Measurements from ENCODE around the gene TRMT11. TPM values are rescaled to one million over a fixed set of nuclear protein-coding genes. Genes with fewer than 3 reads are reported as not detected.

TRMT11 gene
- total RNA-seq, 2 donors from 2014 or later = 29.4 to 35.4 TPM

DNA sequence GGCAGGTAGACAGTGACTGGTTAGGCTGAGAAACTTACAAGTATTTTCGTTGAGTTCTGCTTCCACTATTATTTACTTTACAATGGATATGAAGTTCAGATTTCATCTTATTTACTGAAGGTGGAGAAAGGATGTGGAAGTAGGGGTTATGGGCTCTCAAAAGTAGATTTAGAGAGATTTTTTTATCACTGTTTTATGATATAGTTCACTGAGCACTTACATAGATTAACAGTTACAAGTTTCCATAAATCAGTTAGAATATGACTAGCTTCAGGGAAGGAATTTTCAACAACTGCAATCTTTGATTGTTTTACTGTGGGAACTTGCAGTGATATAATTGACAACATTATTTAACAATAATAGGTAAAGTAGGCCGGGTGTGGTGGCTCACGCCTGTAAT lies 7.2 kb upstream of the TRMT11 start:
- H3K27me3 Mint-ChIP-seq (ENCODE audit: insufficient read depth) = no peaks in the 10 kb centered on the region
- no peak overlapping the region for H3K9ac ChIP-seq (ENCODE audit: extremely low read depth, low read length, poor library complexity, severe bottlenecking)
- H3K27me3 ChIP-seq (ENCODE audit: control insufficient read depth, insufficient read depth, low read length, poor library complexity, severe bottlenecking) = no peaks in the 10 kb centered on the region
- no peak overlapping the region for H3K27ac ChIP-seq (ENCODE audit: low read depth, low read length)
- H3K4me3 Mint-ChIP-seq = no peak overlapping the region
- DNase-seq = no peak
- no peaks in the 10 kb centered on the region for H3K9me3 ChIP-seq (ENCODE audit: control insufficient read depth, low read length)
- no peak overlapping the region for H3K27ac Mint-ChIP-seq
- H3K36me3 ChIP-seq (ENCODE audit: control insufficient read depth, insufficient read depth, low read length) = peaks cover 13% of the 10 kb centered on the region
- 60 to 95% methylated on average over 1 to 2 of the region's 3 CpGs for WGBS, 2 experiments (ENCODE audit: insufficient coverage in 1 of 2, insufficient read length in 1 of 2)
- peaks cover 5% of the 10 kb centered on the region for H3K36me3 Mint-ChIP-seq (ENCODE audit: low read depth)
- no peak overlapping the region for H3K4me3 ChIP-seq (ENCODE audit: low read length)
- H3K9me3 Mint-ChIP-seq = no peaks in the 10 kb centered on the region
- H3K4me1 Mint-ChIP-seq = no peaks in the 10 kb centered on the region
- H3K4me1 ChIP-seq (ENCODE audit: control insufficient read depth, insufficient read depth, low read length) = no peaks in the 10 kb centered on the region
- TF ChIP-seq, protein P1, sequence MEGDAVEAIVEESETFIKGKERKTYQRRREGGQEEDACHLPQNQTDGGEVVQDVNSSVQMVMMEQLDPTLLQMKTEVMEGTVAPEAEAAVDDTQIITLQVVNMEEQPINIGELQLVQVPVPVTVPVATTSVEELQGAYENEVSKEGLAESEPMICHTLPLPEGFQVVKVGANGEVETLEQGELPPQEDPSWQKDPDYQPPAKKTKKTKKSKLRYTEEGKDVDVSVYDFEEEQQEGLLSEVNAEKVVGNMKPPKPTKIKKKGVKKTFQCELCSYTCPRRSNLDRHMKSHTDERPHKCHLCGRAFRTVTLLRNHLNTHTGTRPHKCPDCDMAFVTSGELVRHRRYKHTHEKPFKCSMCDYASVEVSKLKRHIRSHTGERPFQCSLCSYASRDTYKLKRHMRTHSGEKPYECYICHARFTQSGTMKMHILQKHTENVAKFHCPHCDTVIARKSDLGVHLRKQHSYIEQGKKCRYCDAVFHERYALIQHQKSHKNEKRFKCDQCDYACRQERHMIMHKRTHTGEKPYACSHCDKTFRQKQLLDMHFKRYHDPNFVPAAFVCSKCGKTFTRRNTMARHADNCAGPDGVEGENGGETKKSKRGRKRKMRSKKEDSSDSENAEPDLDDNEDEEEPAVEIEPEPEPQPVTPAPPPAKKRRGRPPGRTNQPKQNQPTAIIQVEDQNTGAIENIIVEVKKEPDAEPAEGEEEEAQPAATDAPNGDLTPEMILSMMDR (conservative IDR thresholded peaks at IDR 0.05) = no peak

DNA sequence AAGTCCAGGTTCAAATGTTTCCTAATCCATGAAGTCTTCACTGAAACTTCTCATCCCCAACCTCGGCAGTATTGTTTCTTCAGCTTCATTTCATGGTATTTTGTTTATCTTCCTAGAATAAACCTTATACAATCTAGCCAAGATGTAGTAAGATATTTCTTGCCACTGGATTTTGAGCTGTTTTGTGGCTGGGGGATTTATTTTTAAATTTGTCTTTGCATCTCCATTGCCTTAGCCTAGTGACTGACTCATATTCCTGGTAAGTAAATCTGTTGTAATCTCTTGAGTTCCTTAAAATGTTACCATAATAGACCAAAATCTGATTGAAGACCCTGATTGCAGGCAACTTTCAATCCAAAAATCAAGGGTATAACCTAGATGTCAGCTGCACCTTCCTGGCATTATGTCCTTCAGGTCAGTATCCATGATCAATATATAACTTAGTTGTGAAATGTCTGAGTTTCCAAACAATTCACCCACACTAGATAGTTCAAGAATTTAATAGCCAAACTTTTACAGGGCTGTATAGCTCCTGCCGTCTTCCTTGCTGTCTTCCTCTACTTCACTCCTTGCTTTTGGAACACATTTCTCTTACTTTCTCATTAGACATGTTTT lies 4.7 kb upstream of the TRMT11 start:
- no peaks in the 10 kb centered on the region for H3K27me3 ChIP-seq (ENCODE audit: control insufficient read depth, insufficient read depth, low read length, poor library complexity, severe bottlenecking)
- H3K4me3 Mint-ChIP-seq = no peak overlapping the region
- no peaks in the 10 kb centered on the region for H3K4me1 Mint-ChIP-seq
- H3K27me3 Mint-ChIP-seq (ENCODE audit: insufficient read depth) = no peaks in the 10 kb centered on the region
- H3K27ac ChIP-seq (ENCODE audit: low read depth, low read length) = no peak overlapping the region
- H3K9me3 Mint-ChIP-seq = no peaks in the 10 kb centered on the region
- peaks cover 5% of the 10 kb centered on the region for H3K36me3 ChIP-seq (ENCODE audit: control insufficient read depth, insufficient read depth, low read length)
- TF ChIP-seq, protein P1 (conservative IDR thresholded peaks at IDR 0.05) = no peak
- DNase-seq = no peak
- peaks cover 5% of the 10 kb centered on the region for H3K36me3 Mint-ChIP-seq (ENCODE audit: low read depth)
- WGBS, 2 experiments (ENCODE audit: insufficient coverage in 1 of 2, insufficient read length in 1 of 2) = 79 to 100% methylated on average over 2 of the region's 2 CpGs
- H3K27ac Mint-ChIP-seq = no peak overlapping the region
- H3K9me3 ChIP-seq (ENCODE audit: control insufficient read depth, low read length) = no peaks in the 10 kb centered on the region
- no peak overlapping the region for H3K9ac ChIP-seq (ENCODE audit: extremely low read depth, low read length, poor library complexity, severe bottlenecking)
- H3K4me1 ChIP-seq (ENCODE audit: control insufficient read depth, insufficient read depth, low read length) = no peaks in the 10 kb centered on the region
- H3K4me3 ChIP-seq (ENCODE audit: low read length) = no peak overlapping the region

DNA sequence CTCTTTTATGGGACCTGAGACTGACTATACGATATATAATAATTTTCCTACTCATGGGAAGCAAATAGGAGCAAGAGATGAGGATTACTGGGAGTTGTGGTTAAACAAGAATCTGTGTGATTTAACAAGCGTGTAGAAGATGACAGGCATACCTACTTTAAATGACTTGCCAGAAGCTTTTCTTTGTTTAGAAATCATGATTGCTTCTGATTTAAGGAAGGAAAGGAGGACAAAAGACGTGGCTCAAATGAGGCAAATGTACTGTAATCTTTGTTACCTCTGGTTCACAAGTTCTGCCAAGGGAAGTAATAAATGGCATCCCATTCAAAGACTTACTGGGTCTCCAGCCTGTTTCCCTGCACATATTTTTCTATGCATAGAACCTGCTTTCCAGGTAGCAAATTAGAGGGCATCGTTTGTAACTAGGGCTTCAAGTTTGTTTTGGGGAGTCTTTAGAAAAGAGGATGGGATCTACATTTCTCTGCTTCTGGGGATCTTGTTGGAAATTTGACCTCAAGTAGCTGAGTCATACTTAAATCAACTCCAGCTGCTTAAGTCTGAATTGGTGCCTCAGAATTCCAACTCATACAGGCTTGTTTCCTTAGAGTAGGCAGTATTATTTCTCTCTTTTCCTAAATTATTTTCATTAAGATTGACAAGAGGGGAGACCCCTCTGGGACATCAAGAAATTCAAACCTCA lies 2.9 kb upstream of the TRMT11 start:
- DNase-seq = no peak
- Histone ChIP-seq H3K4me1 (ENCODE audit: control insufficient read depth, insufficient read depth, low read length) (no peaks in the 10 kb centered on the region), H3K27ac (ENCODE audit: low read depth, low read length) (no peak overlapping the region), H3K9ac (ENCODE audit: extremely low read depth, low read length, poor library complexity, severe bottlenecking) (no peak overlapping the region), H3K9me3 (ENCODE audit: control insufficient read depth, low read length) (no peaks in the 10 kb centered on the region), H3K4me3 (ENCODE audit: low read length) (no peak overlapping the region), H3K36me3 (ENCODE audit: control insufficient read depth, insufficient read depth, low read length) (peaks cover 5% of the 10 kb centered on the region), H3K27me3 (ENCODE audit: control insufficient read depth, insufficient read depth, low read length, poor library complexity, severe bottlenecking) (no peaks in the 10 kb centered on the region)
- no peaks in the 10 kb centered on the region for H3K9me3 Mint-ChIP-seq
- TF ChIP-seq, protein P1 (conservative IDR thresholded peaks at IDR 0.05) = no peak
- no peaks in the 10 kb centered on the region for H3K4me1 Mint-ChIP-seq
- no peak overlapping the region for H3K4me3 Mint-ChIP-seq
- H3K27me3 Mint-ChIP-seq (ENCODE audit: insufficient read depth) = no peaks in the 10 kb centered on the region
- peaks cover 5% of the 10 kb centered on the region for H3K36me3 Mint-ChIP-seq (ENCODE audit: low read depth)
- 87 to 94% methylated on average over 2 to 3 of the region's 4 CpGs for WGBS, 2 experiments (ENCODE audit: insufficient coverage in 1 of 2, insufficient read length in 1 of 2)
- no peak overlapping the region for H3K27ac Mint-ChIP-seq
